NCI-H128 (cell line): ENCODE measurements around the gene CYTH1.

Experiments used
- DNase-seq: peaks from one replicate; lab custom pipeline; 2025; ENCODE audit not compliant: unreplicated experiment; lab: John Stamatoyannopoulos, UW

CYTH1 gene

GRCh38 chr17:78628547-78629435, 153.3 kb downstream of the CYTH1 start:
- DNase-seq: no peak

- no peak for DNase-seq
Measured at GRCh38 chr17:78624324-78625151, 157.5 kb downstream of the CYTH1 start.
